Measurements from ENCODE around the gene TSACC. TPM values are rescaled to one million over a fixed set of nuclear protein-coding genes. Genes with fewer than 3 reads are reported as not detected.

Gene TSACC
- total and polyA plus RNA-seq, 2 of the 8 experiments (the other 6 are each of a cell fraction or from before 2014, with no cell fraction given) = 1.0 to 5.0 TPM

DNA sequence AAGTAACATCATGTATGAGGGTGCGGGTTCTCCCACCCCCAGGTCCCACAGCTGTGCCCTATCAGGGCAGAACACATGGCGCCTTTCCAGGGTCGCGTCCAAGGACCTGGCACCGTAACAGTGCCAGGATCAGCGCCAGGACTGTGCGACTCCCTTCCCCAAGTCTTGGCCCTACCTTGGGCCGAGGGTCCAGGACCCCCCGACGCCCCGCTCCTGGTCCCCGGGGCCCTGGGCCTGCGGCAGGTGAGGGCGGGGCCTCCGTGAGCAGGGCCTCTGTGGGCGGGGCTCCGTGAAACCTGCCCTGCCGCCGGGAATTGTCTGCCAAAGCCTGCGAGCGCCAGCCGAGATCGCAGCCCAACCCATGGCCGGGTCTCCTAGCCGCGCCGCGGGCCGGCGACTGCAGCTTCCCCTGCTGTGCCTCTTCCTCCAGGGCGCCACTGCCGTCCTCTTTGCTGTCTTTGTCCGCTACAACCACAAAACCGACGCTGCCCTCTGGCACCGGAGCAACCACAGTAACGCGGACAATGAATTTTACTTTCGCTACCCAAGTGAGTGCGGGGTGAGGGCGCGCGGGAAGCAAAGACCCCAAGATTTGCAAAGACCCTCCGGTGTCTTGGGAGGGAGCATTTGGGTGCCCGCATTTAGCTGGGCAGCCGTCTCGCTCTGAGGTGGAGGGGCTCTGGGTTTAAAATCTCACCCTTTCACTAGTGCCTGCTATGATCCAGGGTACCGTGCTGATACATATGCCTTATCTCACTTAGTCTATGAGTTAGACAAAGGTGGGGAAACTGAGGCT lies 30.8 kb downstream of the TSACC start, which contains the start of gene RHBG:
Gene RHBG, plus strand, starts transcription at position 323 of the 796 bp plus-strand sequence. Its CDS starts 39 bp downstream, at position 362.
- DNase-seq (ENCODE audit: low read depth in 1 of 2, low spot score in 2 of 2) (peak in 1 of 2 experiments; percentile 88), FAIRE-seq (no peak)
- POLR2A ChIA-PET (ENCODE audit: partially characterized antibody) = interaction anchor here (0.7 to 1.5 kb wide), 4 partner anchors 9 to 130 kb away, joined by 3 to 5 read pairs (median 4); no protein-coding TSS in a partner anchor
- H4K91ac ChIP-seq (replicated peaks; ENCODE audit: insufficient read length, low read length) = peak within 1 kb of the TSS; percentile 77
- peak within 1 kb of the TSS; percentile 82 for H4K8ac ChIP-seq (ENCODE audit: extremely low read depth, insufficient read depth, low read length)
- H3K4me3 ChIP-seq (ENCODE audit: extremely low read depth in 1 of 4, insufficient read depth in 2 of 4, low read depth in 3 of 4, low read length in 4 of 4) = peak within 1 kb of the TSS; percentile 52 to 66 (median 56)
- WGBS, 2 experiments (ENCODE audit: extremely low coverage in 1 of 2, insufficient coverage in 1 of 2, insufficient read length in 1 of 2, insufficient replicate concordance in 2 of 2, low coverage in 1 of 2, low lambda C conversion rate in 2 of 2, missing lambda C conversion rate in 1 of 2) = 13% methylated on average over 44 of the region's 48 CpGs; no CpG with 5 or more reads in 1 of the 2 experiments
- no peak within 1 kb of the TSS for H3K27ac ChIP-seq (ENCODE audit: low read depth, low read length)
- H3K27me3 ChIP-seq (replicated peaks in 1 of 4; ENCODE audit: control insufficient read depth in 3 of 4, extremely low read depth in 1 of 4, insufficient read depth in 3 of 4, low read length in 3 of 4) = peaks cover 0 to 14% (median 11%) of the 10 kb centered on the region in 4 experiments; a peak in 6 of 7 replicates
- peaks cover 0 to 7% (median 4%) of the 10 kb centered on the region in 4 experiments; a peak in 5 of 7 replicates for H3K4me1 ChIP-seq (replicated peaks in 1 of 4; ENCODE audit: control insufficient read depth in 3 of 4, insufficient read depth in 4 of 4, low read length in 3 of 4)
- H3K4me2 ChIP-seq (ENCODE audit: insufficient read depth in 1 of 2, low read depth in 2 of 2, low read length in 2 of 2) = peak within 1 kb of the TSS; percentile 77 to 92
- H2AK5ac ChIP-seq (ENCODE audit: low read depth, low read length) = no peak within 1 kb of the TSS
- no peaks in the 10 kb centered on the region for H3K79me1 ChIP-seq (ENCODE audit: low read depth, low read length)
- 0 out of 2 replicates have a peak within 1 kb of the TSS, but pooled peaks have one; percentile 80 for H2BK20ac ChIP-seq (ENCODE audit: low read length)
- H3K4ac ChIP-seq (replicated peaks; ENCODE audit: insufficient read length, low read depth, low read length) = no peak within 1 kb of the TSS
- peak within 1 kb of the TSS; percentile 63; the same call in 1 of the 2 replicates for H2BK12ac ChIP-seq (ENCODE audit: low read depth, low read length)
- peaks cover 9% of the 10 kb centered on the region; the same call in 1 of the 2 replicates for H3K23me2 ChIP-seq (ENCODE audit: low read depth, low read length)
- H2AFZ ChIP-seq (ENCODE audit: low read length) = peak within 1 kb of the TSS; percentile 85; the same call in 1 of the 2 replicates
- H3K9me3 ChIP-seq (ENCODE audit: insufficient read depth in 2 of 2, low read depth in 1 of 2, low read length in 1 of 2) = no peaks in the 10 kb centered on the region
- peak within 1 kb of the TSS; percentile 50 for H2BK120ac ChIP-seq (replicated peaks; ENCODE audit: low read depth, low read length)
- no peaks in the 10 kb centered on the region for H3K79me2 ChIP-seq (ENCODE audit: control insufficient read depth in 1 of 2, insufficient read depth in 2 of 2, low read length in 2 of 2)
- CTCF ChIA-PET (ENCODE audit: partially characterized antibody) = interaction anchor here (0.6 to 11.9 kb wide), 4 partner anchors 10 to 273 kb away, joined by 3 to 156 read pairs (median 6); no protein-coding TSS in a partner anchor
- no peak within 1 kb of the TSS; the same call in 1 of the 2 replicates for H2BK5ac ChIP-seq (ENCODE audit: low read depth, low read length)
- no peak within 1 kb of the TSS for H3K23ac ChIP-seq (ENCODE audit: insufficient read length)
- no peak within 1 kb of the TSS for H3K14ac ChIP-seq (ENCODE audit: insufficient read length)
- no peak within 1 kb of the TSS for H4K5ac ChIP-seq (ENCODE audit: insufficient read length, low read depth, low read length)
- H3K56ac ChIP-seq (replicated peaks; ENCODE audit: insufficient read length, low read depth, low read length) = no peak within 1 kb of the TSS
- no peaks in the 10 kb centered on the region for H4K20me1 ChIP-seq (replicated peaks in 1 of 2; ENCODE audit: control insufficient read depth in 1 of 2, insufficient read depth in 2 of 2, low read length in 2 of 2)
- peak within 1 kb of the TSS; percentile 16 to 65 (median 28); a peak in 4 of 7 replicates for H3K9ac ChIP-seq (replicated peaks in 1 of 4; ENCODE audit: extremely low read depth in 1 of 4, low read depth in 3 of 4, low read length in 3 of 4)
- H2BK15ac ChIP-seq (ENCODE audit: low read length) = no peak within 1 kb of the TSS
- peak within 1 kb of the TSS; percentile 78 for H3K18ac ChIP-seq (ENCODE audit: extremely low read depth, low read length)
- H3K36me3 ChIP-seq (ENCODE audit: control insufficient read depth in 2 of 4, insufficient read depth in 4 of 4, low read length in 3 of 4) = no peaks in the 10 kb centered on the region
- TF ChIP-seq SP4 (IDR thresholded peaks at IDR 0.05; ENCODE audit: low read length) (no peak), CHD1 (IDR thresholded peaks at IDR 0.05; ENCODE audit: low read depth, low read length) (no peak), EGR1 (IDR thresholded peaks at IDR 0.05; ENCODE audit: borderline replicate concordance, low read depth, low read length) (no peak), TAF1 (IDR thresholded peaks at IDR 0.05; ENCODE audit: low read depth, low read length) (peak; percentile 77), ZNF274 (IDR thresholded peaks at IDR 0.05; ENCODE audit: borderline replicate concordance, extremely low read depth, low read length) (no peak), JUND (IDR thresholded peaks at IDR 0.05; ENCODE audit: low read length) (no peak), TAF7 (optimal IDR thresholded peaks at IDR 0.05; ENCODE audit: borderline replicate concordance, low read depth, low read length) (no peak), EP300 (IDR thresholded peaks at IDR 0.05; ENCODE audit: borderline replicate concordance in 1 of 2, low read depth in 2 of 2, low read length in 2 of 2) (no peak), TBP (IDR thresholded peaks at IDR 0.05; ENCODE audit: low read depth, low read length) (peak; percentile 67; the same call in 1 of the 2 replicates), POLR2A (IDR thresholded peaks at IDR 0.05; ENCODE audit: control extremely low read depth in 1 of 2, low read depth in 2 of 2, low read length in 2 of 2) (peak in 1 of 2 experiments; percentile 44; a peak in 1 of 3 replicates), MAFK (IDR thresholded peaks at IDR 0.05; ENCODE audit: low read depth, low read length) (no peak), BRCA1 (IDR thresholded peaks at IDR 0.05; ENCODE audit: low read depth, low read length) (no peak)

Data from H1 (cell line).